ENCODE measurements around the gene TSPAN7. TPM values are rescaled to one million over a fixed set of nuclear protein-coding genes. Genes with fewer than 3 reads are reported as not detected.

The TSPAN7 gene
- total and polyA plus RNA-seq, 2 donors (not counting 1 experiment from before 2014, with no cell fraction given): 0.07 to 0.32 TPM

- H3K27me3 Mint-ChIP-seq: peaks cover 3% of the 10 kb centered on the region
- intact Hi-C loops (cut with micrococcal nuclease): no loop called here
Observed at GRCh38 chrX:38620623-38621022, 59.3 kb downstream of the TSPAN7 start.

GRCh38 chrX:38626296-38626695 lies 65.0 kb downstream of the TSPAN7 start:
- no peak overlapping the region for H2AFZ ChIP-seq (ENCODE audit: insufficient read depth, low read depth, low read length, poor library complexity, severe bottlenecking)
- CTCF ChIA-PET: no interaction called here
- H3K27ac ChIP-seq (ENCODE audit: low read length in 2 of 2): no peak overlapping the region
- 100% methylated on average over 1 of the region's 4 CpGs for WGBS (ENCODE audit: insufficient coverage)
- no peaks in the 10 kb centered on the region for H3K9me3 ChIP-seq (ENCODE audit: control extremely low read depth in 1 of 3, control insufficient read depth in 2 of 3, insufficient read depth in 1 of 3, low read length in 2 of 3)
- H4K20me1 ChIP-seq (ENCODE audit: control insufficient read depth, insufficient read depth, low read length, poor library complexity, severe bottlenecking): no peaks in the 10 kb centered on the region
- no peaks in the 10 kb centered on the region for H3K27me3 ChIP-seq (replicated peaks in 1 of 4; ENCODE audit: control extremely low read depth in 1 of 4, control insufficient read depth in 3 of 4, insufficient read depth in 4 of 4, low read length in 3 of 4)
- Mint-ChIP-seq H3K9me3 (ENCODE audit: insufficient read depth) (no peaks in the 10 kb centered on the region), H3K4me1 (no peaks in the 10 kb centered on the region), H3K4me3 (no peak overlapping the region), H3K27me3 (peaks cover 4% of the 10 kb centered on the region), H3K27ac (no peak overlapping the region)
- H3K9ac ChIP-seq (ENCODE audit: low read length): no peak overlapping the region
- ATAC-seq (ENCODE audit: low read depth) (no peak), DNase-seq (no peak)
- H3K4me2 ChIP-seq (replicated peaks; ENCODE audit: low read depth, low read length, poor library complexity, severe bottlenecking): no peak overlapping the region
- no peaks in the 10 kb centered on the region for H3K79me2 ChIP-seq (ENCODE audit: control insufficient read depth, insufficient read depth, low read length)
- TF ChIP-seq EZH2 (IDR thresholded peaks at IDR 0.05; ENCODE audit: borderline replicate concordance, insufficient read depth, low read depth, low read length, poor library complexity, severe bottlenecking): no peak
- TF ChIP-seq, protein P1, sequence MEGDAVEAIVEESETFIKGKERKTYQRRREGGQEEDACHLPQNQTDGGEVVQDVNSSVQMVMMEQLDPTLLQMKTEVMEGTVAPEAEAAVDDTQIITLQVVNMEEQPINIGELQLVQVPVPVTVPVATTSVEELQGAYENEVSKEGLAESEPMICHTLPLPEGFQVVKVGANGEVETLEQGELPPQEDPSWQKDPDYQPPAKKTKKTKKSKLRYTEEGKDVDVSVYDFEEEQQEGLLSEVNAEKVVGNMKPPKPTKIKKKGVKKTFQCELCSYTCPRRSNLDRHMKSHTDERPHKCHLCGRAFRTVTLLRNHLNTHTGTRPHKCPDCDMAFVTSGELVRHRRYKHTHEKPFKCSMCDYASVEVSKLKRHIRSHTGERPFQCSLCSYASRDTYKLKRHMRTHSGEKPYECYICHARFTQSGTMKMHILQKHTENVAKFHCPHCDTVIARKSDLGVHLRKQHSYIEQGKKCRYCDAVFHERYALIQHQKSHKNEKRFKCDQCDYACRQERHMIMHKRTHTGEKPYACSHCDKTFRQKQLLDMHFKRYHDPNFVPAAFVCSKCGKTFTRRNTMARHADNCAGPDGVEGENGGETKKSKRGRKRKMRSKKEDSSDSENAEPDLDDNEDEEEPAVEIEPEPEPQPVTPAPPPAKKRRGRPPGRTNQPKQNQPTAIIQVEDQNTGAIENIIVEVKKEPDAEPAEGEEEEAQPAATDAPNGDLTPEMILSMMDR (IDR thresholded peaks at IDR 0.05): no peak
- no peaks in the 10 kb centered on the region for H3K36me3 ChIP-seq (replicated peaks in 1 of 2; ENCODE audit: control extremely low read depth in 1 of 2, control insufficient read depth in 1 of 2, extremely low read depth in 1 of 2, insufficient read depth in 2 of 2, low read length in 1 of 2)
- intact Hi-C loops (cut with micrococcal nuclease): no loop called here
- POLR2A ChIA-PET: no interaction called here
- no peak overlapping the region for H3K4me3 ChIP-seq (ENCODE audit: control extremely low read depth in 1 of 5, extremely low read depth in 1 of 5, insufficient read depth in 1 of 5, low read depth in 2 of 5, low read length in 4 of 5)
- no peaks in the 10 kb centered on the region for H3K4me1 ChIP-seq (ENCODE audit: control insufficient read depth in 2 of 2, insufficient read depth in 2 of 2, low read length in 2 of 2)

More at GRCh38 chrX:38620623-38621022, 59.3 kb downstream of the TSPAN7 start:
- H3K4me1 Mint-ChIP-seq: peaks cover 8% of the 10 kb centered on the region
- 100% methylated on average over 1 of the region's 4 CpGs for WGBS (ENCODE audit: insufficient coverage)
- no peak overlapping the region for H3K4me3 Mint-ChIP-seq
- no peaks in the 10 kb centered on the region for H3K9me3 Mint-ChIP-seq (ENCODE audit: insufficient read depth)
- Histone ChIP-seq H3K9me3 (ENCODE audit: control extremely low read depth in 1 of 3, control insufficient read depth in 2 of 3, insufficient read depth in 1 of 3, low read length in 2 of 3) (no peaks in the 10 kb centered on the region), H3K4me1 (ENCODE audit: control insufficient read depth in 2 of 2, insufficient read depth in 2 of 2, low read length in 2 of 2) (peaks cover 4 to 5% of the 10 kb centered on the region in 2 donors), H3K27ac (ENCODE audit: low read length in 2 of 2) (no peak overlapping the region), H4K20me1 (ENCODE audit: control insufficient read depth, insufficient read depth, low read length, poor library complexity, severe bottlenecking) (no peaks in the 10 kb centered on the region), H3K4me3 (ENCODE audit: control extremely low read depth in 1 of 5, extremely low read depth in 1 of 5, insufficient read depth in 1 of 5, low read depth in 2 of 5, low read length in 4 of 5) (no peak overlapping the region), H3K27me3 (replicated peaks in 1 of 4; ENCODE audit: control extremely low read depth in 1 of 4, control insufficient read depth in 3 of 4, insufficient read depth in 4 of 4, low read length in 3 of 4) (no peaks in the 10 kb centered on the region), H2AFZ (ENCODE audit: insufficient read depth, low read depth, low read length, poor library complexity, severe bottlenecking) (no peak overlapping the region), H3K36me3 (replicated peaks in 1 of 2; ENCODE audit: control extremely low read depth in 1 of 2, control insufficient read depth in 1 of 2, extremely low read depth in 1 of 2, insufficient read depth in 2 of 2, low read length in 1 of 2) (no peaks in the 10 kb centered on the region), H3K79me2 (ENCODE audit: control insufficient read depth, insufficient read depth, low read length) (no peaks in the 10 kb centered on the region), H3K9ac (ENCODE audit: low read length) (no peak overlapping the region), H3K4me2 (replicated peaks; ENCODE audit: low read depth, low read length, poor library complexity, severe bottlenecking) (no peak overlapping the region)
- H3K27ac Mint-ChIP-seq: no peak overlapping the region
- ATAC-seq (ENCODE audit: low read depth): no peak
- POLR2A ChIA-PET: no interaction called here
- no peak for DNase-seq
- TF ChIP-seq, protein P1 (IDR thresholded peaks at IDR 0.05): no peak
- no peak for TF ChIP-seq EZH2 (IDR thresholded peaks at IDR 0.05; ENCODE audit: borderline replicate concordance, insufficient read depth, low read depth, low read length, poor library complexity, severe bottlenecking)
- CTCF ChIA-PET: no interaction called here

All from B cell (primary cell).